Breast epithelium (tissue), 4 donors: Measurements from ENCODE around the gene CHMP5. TPM values are rescaled to one million over a fixed set of nuclear protein-coding genes. Genes with fewer than 3 reads are reported as not detected.
"Not testable (repeated sequence)": the region's sequence is repeated elsewhere in the genome, so short reads cannot be mapped to it uniquely, and the experiment has no call there.

ENCODE experiments used
- DNase-seq, 2 donors: peaks; one replicate each; pipeline ENCODE4 v3.0.0-alpha.2; 2019; ENCODE audit warnings: low spot score in 2 of 2
- H3K27ac ChIP-seq, 2 donors: fragments of 200-600 bp; sonication (generic) in 1 of 2; one replicate each; pipeline ENCODE4 v1.5.1; 2016 to 2019; ENCODE audit warnings: mild to moderate bottlenecking in 1 of 2
- H3K27me3 ChIP-seq, 2 donors: fragments of 200-600 bp; sonication (generic) in 1 of 2; one replicate each; pipeline versions ENCODE4 v1.5.1 to v1.6.0; 2017 to 2019; ENCODE audit warnings: control low read depth in 1 of 2, mild to moderate bottlenecking in 1 of 2
- H3K36me3 ChIP-seq: fragments of 200-600 bp; one replicate; pipeline ENCODE4 v1.5.1; 2019
- H3K4me1 ChIP-seq, 2 donors: fragments of 200-600 bp; sonication (generic); one replicate each; pipeline ENCODE4 v1.5.1; 2016 to 2019; ENCODE audit warnings: control low read depth in 1 of 2
- H3K4me3 ChIP-seq, 3 donors: fragments of 200-600 bp; sonication (generic); 1 replicate in 2 of 3; 2 replicates in 1 of 3; pipeline ENCODE4 v1.5.1; 2016 to 2019; ENCODE audit warnings: mild to moderate bottlenecking in 3 of 3, moderate library complexity in 2 of 3
- H3K9me3 ChIP-seq, 2 donors: fragments of 200-600 bp; sonication (generic) in 1 of 2; one replicate each; pipeline ENCODE4 v1.5.1; 2016 to 2019; ENCODE audit warnings: control low read depth in 1 of 2
- POLR2A ChIP-seq: fragments of 450-650 bp; IDR thresholded peaks from one replicate; pipeline ENCODE4 v1.6.1; 2016; ENCODE audit warnings: antibody characterized with exemption, mild to moderate bottlenecking, moderate library complexity
- POLR2AphosphoS5 ChIP-seq, 3 donors: sonication (generic); formaldehyde crosslinking; IDR thresholded peaks; one replicate each; pipeline ENCODE4 v1.6.1; 2017; ENCODE audit warnings: antibody characterized with exemption in 3 of 3
- intact Hi-C: fragments of 100-400 bp; cut with DNase I; formaldehyde crosslinking; loops from one replicate; pipeline ENCODE4 v1.15.1; 2023; ENCODE audit warnings: low total_unique reads
- total RNA-seq, 3 donors: library from RNA; depleted of rRNA; stranded (reverse); fragments of >200 nt; gene quantifications; one replicate each; pipeline ENCODE4 v1.1.0, GENCODE V29; 2016
- TF ChIP-seq, protein P1 (sequence below), 3 donors: fragments of 450-650 bp; IDR thresholded peaks; one replicate each; pipeline ENCODE4 v1.5.1; 2016 to 2017; ENCODE audit warnings: antibody characterized with exemption in 3 of 3, mild to moderate bottlenecking in 3 of 3, moderate library complexity in 3 of 3

CHMP5 gene
- total RNA-seq, 3 donors from 2014 or later: 63.1 to 73.4 (median 65.5) TPM

- no peak overlapping the region for H3K27ac ChIP-seq
- H3K4me1 ChIP-seq: no peaks in the 10 kb centered on the region
- intact Hi-C loops: no loop called here
- DNase-seq: no peak
- TF ChIP-seq, protein P1, sequence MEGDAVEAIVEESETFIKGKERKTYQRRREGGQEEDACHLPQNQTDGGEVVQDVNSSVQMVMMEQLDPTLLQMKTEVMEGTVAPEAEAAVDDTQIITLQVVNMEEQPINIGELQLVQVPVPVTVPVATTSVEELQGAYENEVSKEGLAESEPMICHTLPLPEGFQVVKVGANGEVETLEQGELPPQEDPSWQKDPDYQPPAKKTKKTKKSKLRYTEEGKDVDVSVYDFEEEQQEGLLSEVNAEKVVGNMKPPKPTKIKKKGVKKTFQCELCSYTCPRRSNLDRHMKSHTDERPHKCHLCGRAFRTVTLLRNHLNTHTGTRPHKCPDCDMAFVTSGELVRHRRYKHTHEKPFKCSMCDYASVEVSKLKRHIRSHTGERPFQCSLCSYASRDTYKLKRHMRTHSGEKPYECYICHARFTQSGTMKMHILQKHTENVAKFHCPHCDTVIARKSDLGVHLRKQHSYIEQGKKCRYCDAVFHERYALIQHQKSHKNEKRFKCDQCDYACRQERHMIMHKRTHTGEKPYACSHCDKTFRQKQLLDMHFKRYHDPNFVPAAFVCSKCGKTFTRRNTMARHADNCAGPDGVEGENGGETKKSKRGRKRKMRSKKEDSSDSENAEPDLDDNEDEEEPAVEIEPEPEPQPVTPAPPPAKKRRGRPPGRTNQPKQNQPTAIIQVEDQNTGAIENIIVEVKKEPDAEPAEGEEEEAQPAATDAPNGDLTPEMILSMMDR (IDR thresholded peaks at IDR 0.05): no peak
- no peak for TF ChIP-seq POLR2AphosphoS5 (IDR thresholded peaks at IDR 0.05)
- no peak for TF ChIP-seq POLR2A
- H3K9me3 ChIP-seq: no peaks in the 10 kb centered on the region
- peaks cover 6% of the 10 kb centered on the region for H3K36me3 ChIP-seq
- H3K27me3 ChIP-seq: no peaks in the 10 kb centered on the region
- no peak overlapping the region for H3K4me3 ChIP-seq
Observed at GRCh38 chr9:33310748-33311147, 45.9 kb downstream of the CHMP5 start.

DNA sequence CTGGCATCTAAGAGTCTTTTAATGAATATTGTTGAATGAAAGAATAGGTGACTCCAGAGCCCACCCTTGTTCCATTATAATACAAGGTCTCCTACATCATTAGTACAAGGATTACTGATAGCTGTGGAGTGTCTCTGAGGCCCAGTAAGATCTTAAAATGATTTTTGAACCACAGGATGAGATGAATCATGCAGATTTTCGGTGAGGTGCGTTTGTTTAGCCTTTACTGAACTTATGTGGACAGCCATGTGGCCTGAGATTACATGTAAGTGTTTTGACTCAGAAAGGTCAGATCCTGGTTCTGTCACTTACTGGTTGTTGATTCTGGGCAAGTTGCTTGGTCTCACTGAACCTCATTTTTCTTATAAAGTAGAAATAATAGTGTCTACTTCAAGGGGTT, 47.1 kb downstream of the CHMP5 start:
- Histone ChIP-seq H3K36me3 (peaks cover 6% of the 10 kb centered on the region), H3K27me3 (no peaks in the 10 kb centered on the region), H3K4me1 (no peaks in the 10 kb centered on the region), H3K27ac (no peak overlapping the region), H3K4me3 (no peak overlapping the region), H3K9me3 (no peaks in the 10 kb centered on the region)
- no peak for TF ChIP-seq POLR2AphosphoS5 (IDR thresholded peaks at IDR 0.05)
- TF ChIP-seq POLR2A: no peak
- TF ChIP-seq, protein P1 (IDR thresholded peaks at IDR 0.05): no peak
- DNase-seq: no peak
- intact Hi-C loops: loop anchor here (2.0 kb wide), 1 partner anchor 15 kb away; no protein-coding TSS in a partner anchor

DNA sequence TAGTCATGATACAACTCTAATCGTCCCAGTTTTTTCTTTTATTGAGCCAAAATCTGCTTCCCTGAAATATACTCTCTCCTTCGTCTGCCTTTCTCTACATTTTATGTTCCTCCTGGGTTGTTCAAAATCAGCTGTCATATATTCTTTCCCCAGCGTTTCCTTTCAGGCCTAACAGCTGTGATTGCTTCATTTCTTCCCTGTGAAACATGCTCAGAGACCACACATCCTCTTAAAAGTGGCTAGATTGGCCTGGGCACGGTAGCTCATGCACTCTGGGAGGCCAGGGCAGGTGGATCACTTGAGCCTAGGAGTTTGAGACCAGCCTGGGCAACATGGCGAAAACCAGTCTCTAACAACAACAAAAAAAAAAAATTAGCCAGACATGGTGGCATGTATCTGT, 50.5 kb downstream of the CHMP5 start:
- peaks cover 6% of the 10 kb centered on the region for H3K36me3 ChIP-seq
- H3K27ac ChIP-seq: no peak overlapping the region

DNA sequence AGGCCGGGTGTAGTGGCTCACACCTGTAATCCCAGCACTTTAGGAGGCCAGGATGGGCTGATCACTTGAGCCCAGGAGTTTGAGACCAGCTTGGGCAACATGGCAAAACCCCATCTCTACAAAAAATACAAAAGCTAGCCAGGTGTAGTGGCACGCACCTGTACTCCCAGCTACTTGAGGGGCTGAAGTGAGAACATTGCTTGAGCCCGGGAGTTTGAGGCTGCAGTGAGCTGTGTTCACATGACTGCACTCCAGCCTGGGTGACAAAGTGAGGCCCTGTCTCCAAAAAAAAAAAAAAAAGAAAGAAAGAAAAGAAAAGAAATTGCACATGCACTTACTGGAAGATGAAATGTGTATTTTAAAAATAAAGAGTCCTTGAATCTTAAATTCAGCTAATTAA, 52.3 kb downstream of the CHMP5 start:
- H3K36me3 ChIP-seq, H3K27me3 ChIP-seq, H3K27ac ChIP-seq, DNase-seq, H3K4me3 ChIP-seq, H3K4me1 ChIP-seq, H3K9me3 ChIP-seq, intact Hi-C loops: not testable (repeated sequence)

More for the DNA sequence above, 50.5 kb downstream of the CHMP5 start:
- no peaks in the 10 kb centered on the region for H3K4me1 ChIP-seq
- no peak overlapping the region for H3K4me3 ChIP-seq
- H3K9me3 ChIP-seq: no peaks in the 10 kb centered on the region
- no peaks in the 10 kb centered on the region for H3K27me3 ChIP-seq
- no peak for DNase-seq
- intact Hi-C loops: no loop called here
- TF ChIP-seq, protein P1 (IDR thresholded peaks at IDR 0.05): no peak
- TF ChIP-seq POLR2AphosphoS5 (IDR thresholded peaks at IDR 0.05): no peak
- no peak for TF ChIP-seq POLR2A

- TF ChIP-seq, protein P1 (IDR thresholded peaks at IDR 0.05): no peak
- TF ChIP-seq POLR2AphosphoS5 (IDR thresholded peaks at IDR 0.05) (no peak), POLR2A (no peak)
- H3K36me3 ChIP-seq: no peaks in the 10 kb centered on the region
- H3K4me1 ChIP-seq: no peaks in the 10 kb centered on the region
Observed at GRCh38 chr9:33318225-33318624, 53.4 kb downstream of the CHMP5 start.

DNA sequence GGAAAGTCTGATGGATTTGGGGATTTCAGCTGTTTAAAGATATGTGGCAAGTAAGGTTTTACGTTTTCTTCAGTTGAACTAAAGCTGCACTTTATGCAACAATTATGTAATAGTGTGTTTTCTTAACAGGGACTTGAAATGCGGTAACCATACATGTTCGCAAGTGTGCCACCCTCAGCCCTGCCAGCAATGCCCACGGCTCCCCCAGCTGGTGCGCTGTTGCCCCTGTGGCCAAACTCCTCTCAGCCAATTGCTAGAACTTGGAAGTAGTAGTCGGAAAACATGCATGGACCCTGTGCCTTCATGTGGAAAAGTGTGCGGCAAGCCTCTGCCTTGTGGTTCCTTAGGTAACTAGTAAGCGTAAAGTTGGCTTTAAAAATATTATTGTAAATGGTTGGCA, 53.9 kb downstream of the CHMP5 start:
- no peak for DNase-seq
- Histone ChIP-seq H3K4me3 (no peak overlapping the region), H3K4me1 (no peaks in the 10 kb centered on the region), H3K36me3 (no peaks in the 10 kb centered on the region), H3K27ac (no peak overlapping the region), H3K9me3 (no peaks in the 10 kb centered on the region), H3K27me3 (no peaks in the 10 kb centered on the region)
- intact Hi-C loops: no loop called here
- TF ChIP-seq POLR2A (no peak), POLR2AphosphoS5 (IDR thresholded peaks at IDR 0.05) (no peak)
- TF ChIP-seq, protein P1 (IDR thresholded peaks at IDR 0.05): no peak

More at GRCh38 chr9:33318225-33318624, 53.4 kb downstream of the CHMP5 start:
- no peak overlapping the region for H3K4me3 ChIP-seq
- H3K27me3 ChIP-seq: no peaks in the 10 kb centered on the region
- DNase-seq: no peak
- H3K9me3 ChIP-seq: no peaks in the 10 kb centered on the region
- intact Hi-C loops: no loop called here
- no peak overlapping the region for H3K27ac ChIP-seq
